LNCaP clone FGC (cell line): ENCODE data around the gene CD70.
"Not testable (repeated sequence)": the region's sequence is repeated elsewhere in the genome, so short reads cannot be mapped to it uniquely, and the experiment has no call there.

ENCODE experiments used
- DNase-seq: peaks from one replicate; pipeline ENCODE4 v3.0.0-alpha.2; 2011; ENCODE audit warnings: low read depth
- H3K4me3 ChIP-seq: 2 replicates; pipeline ENCODE4 v1.5.1; 2011; ENCODE audit warnings: mild to moderate bottlenecking, low read depth, low read length, control low read depth
- CTCF ChIP-seq: IDR thresholded peaks from 2 replicates; pipeline ENCODE4 v1.5.1; 2012; ENCODE audit warnings: mild to moderate bottlenecking; ENCODE audit not compliant: control insufficient read depth, insufficient read depth; ENCODE audit errors: extremely low read depth

Gene CD70

GRCh38 chr19:6602729-6603114, 11.8 kb upstream of the CD70 start:
- TF ChIP-seq CTCF: no peak
- H3K4me3 ChIP-seq: no peak overlapping the region
- DNase-seq: no peak

- DNase-seq, H3K4me3 ChIP-seq: not testable (repeated sequence)
These were observed 10.6 kb upstream of the CD70 start for GRCh38 chr19:6601537-6602052.

- not testable (repeated sequence) for H3K4me3 ChIP-seq, DNase-seq
These were observed 10.1 kb upstream of the CD70 start for GRCh38 chr19:6600951-6601536.

- TF ChIP-seq CTCF: no peak
- H3K4me3 ChIP-seq: no peak overlapping the region
- no peak for DNase-seq
These were observed 9.0 kb upstream of the CD70 start for GRCh38 chr19:6599866-6600454.

- not testable (repeated sequence) for DNase-seq, H3K4me3 ChIP-seq
These were observed 7.4 kb upstream of the CD70 start for GRCh38 chr19:6598254-6598892.

- not testable (repeated sequence) for DNase-seq, H3K4me3 ChIP-seq
These were observed 6.7 kb upstream of the CD70 start for GRCh38 chr19:6597471-6598253.

- DNase-seq: no peak
- no peak for TF ChIP-seq CTCF
- no peak overlapping the region for H3K4me3 ChIP-seq
These were observed 5.7 kb upstream of the CD70 start for GRCh38 chr19:6596621-6597020.

- no peak overlapping the region for H3K4me3 ChIP-seq
- no peak for DNase-seq
- no peak for TF ChIP-seq CTCF
These were observed 2.9 kb upstream of the CD70 start for GRCh38 chr19:6593651-6594416.
